Right atrium auricular region (tissue), 2 donors: ENCODE results near the gene WDR82. TPM values are rescaled to one million over a fixed set of nuclear protein-coding genes. Genes with fewer than 3 reads are reported as not detected.

Source experiments
- DNase-seq: peaks from one replicate; pipeline ENCODE4 v3.0.0-alpha.2; 2019; ENCODE audit warnings: low spot score
- H3K27ac ChIP-seq, 2 donors: fragments of 200-600 bp; sonication (generic); 1 replicate in 1 of 2; 2 replicates in 1 of 2; pipeline ENCODE4 v1.5.1; 2016 to 2019
- H3K27me3 ChIP-seq, 2 donors: fragments of 200-600 bp; sonication (generic); one replicate each; pipeline versions ENCODE4 v1.5.1 to v1.6.0; 2017 to 2019
- H3K36me3 ChIP-seq: fragments of 200-600 bp; sonication (generic); one replicate; pipeline ENCODE4 v1.5.1; 2016
- H3K4me1 ChIP-seq, 2 donors: fragments of 200-600 bp; sonication (generic); one replicate each; pipeline versions ENCODE4 v1.5.1 to v1.6.0; 2017 to 2019
- H3K4me3 ChIP-seq, 2 donors: fragments of 200-600 bp; sonication (generic); 1 replicate in 1 of 2; 2 replicates in 1 of 2; pipeline ENCODE4 v1.5.1; 2017 to 2019; ENCODE audit warnings: mild to moderate bottlenecking in 1 of 2, moderate library complexity in 1 of 2
- H3K9me3 ChIP-seq, 2 donors: fragments of 200-600 bp; sonication (generic); one replicate each; pipeline ENCODE4 v1.5.1; 2019
- total RNA-seq, 2 donors: library from RNA; depleted of rRNA; stranded (reverse); fragments of >200 nt; gene quantifications; one replicate each; pipeline ENCODE4 v1.1.0, GENCODE V29; 2016
- TF ChIP-seq, protein P1 (sequence below), 2 donors: fragments of 200-600 bp; sonication (generic); IDR thresholded peaks; one replicate each; pipeline ENCODE4 v1.5.1; 2019; ENCODE audit warnings: antibody characterized with exemption in 2 of 2

The WDR82 gene
- total RNA-seq, 2 donors from 2014 or later, result 43.2 to 43.8 TPM

DNA sequence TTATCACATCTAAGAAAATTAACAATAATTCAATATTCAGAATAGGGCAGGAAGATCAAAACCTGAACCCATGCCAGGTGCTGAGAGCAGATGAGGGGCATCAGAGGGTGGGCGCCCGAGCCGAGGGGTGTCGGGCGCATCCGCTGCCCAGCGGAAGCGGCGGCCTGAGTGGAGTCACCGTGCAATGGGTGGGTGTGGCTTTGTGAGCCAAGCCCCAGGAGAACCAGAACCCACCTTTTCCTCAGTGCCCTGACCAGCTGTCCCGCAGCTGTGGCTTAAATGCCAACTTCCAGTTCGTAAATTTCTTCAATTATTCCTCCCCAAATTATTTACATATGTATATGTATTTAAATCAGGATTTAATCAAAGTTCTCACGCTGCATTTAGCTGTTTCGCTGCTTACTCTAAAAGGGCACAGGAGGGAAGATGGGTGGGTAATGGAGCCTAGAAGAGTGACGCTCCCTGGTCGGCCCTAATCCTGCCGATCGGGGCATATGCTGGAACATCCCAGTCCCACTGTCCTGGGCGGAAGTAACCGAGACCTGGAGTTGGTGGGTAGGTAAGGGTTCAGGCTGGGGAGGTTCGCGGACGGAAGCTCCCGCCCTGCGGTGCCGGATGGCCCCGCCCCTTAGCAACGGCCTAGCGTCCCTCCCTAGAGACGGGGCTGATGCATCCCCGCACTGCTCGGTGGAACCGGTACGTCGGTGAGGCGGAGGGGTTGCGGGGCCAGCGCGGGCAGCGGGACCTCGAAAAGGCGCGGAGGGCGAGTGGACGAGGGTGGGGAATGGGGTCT lies 39.0 kb upstream of the WDR82 start:
- H3K4me3 ChIP-seq, result peak overlapping the region; percentile 33 to 45
- no peak for DNase-seq

DNA sequence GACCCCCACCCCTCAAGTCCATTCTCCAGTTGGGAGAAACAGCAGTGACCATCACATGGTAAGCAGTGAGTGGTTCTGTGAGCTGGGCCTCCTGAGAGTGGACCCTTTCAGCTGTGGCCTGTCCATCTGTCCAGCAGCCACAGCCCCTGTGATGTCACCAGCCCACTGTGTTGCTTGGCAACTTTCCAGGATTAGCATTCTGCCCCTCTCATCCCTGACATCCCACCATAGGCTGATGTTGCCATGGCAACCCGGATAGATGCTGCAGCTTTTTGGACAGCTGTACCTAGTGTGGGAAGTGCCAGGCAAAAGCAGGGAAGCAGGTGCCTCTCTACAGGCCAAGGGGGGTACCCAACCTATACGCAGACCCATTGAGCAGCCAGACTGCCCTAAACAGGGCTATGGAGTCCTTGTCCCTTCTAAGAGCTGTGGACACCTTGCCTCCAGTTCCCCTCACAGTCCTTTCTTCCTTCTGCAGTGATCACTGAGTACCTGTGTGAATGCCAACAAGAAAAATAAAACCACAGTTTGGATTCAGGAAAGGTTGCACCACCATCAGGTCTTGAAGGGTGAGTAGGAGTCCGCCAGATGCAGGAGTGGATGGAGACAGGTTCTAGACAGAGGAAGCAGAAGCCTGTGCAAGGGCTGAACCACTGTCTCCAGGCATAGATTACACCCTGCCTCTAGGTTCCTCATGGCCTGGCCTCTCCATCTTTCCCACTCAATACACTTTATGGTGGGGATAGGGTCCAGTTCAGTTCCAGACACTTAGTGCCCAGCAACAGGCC lies 37.7 kb upstream of the WDR82 start, which contains the start of gene DNAH1:
Gene DNAH1 (plus strand): TSS at position 343 of the 788 bp plus-strand sequence. CDS start 6,124 bp downstream, outside the sequence.
- H3K27ac ChIP-seq, result no peak within 1 kb of the TSS
- TF ChIP-seq, protein P1, sequence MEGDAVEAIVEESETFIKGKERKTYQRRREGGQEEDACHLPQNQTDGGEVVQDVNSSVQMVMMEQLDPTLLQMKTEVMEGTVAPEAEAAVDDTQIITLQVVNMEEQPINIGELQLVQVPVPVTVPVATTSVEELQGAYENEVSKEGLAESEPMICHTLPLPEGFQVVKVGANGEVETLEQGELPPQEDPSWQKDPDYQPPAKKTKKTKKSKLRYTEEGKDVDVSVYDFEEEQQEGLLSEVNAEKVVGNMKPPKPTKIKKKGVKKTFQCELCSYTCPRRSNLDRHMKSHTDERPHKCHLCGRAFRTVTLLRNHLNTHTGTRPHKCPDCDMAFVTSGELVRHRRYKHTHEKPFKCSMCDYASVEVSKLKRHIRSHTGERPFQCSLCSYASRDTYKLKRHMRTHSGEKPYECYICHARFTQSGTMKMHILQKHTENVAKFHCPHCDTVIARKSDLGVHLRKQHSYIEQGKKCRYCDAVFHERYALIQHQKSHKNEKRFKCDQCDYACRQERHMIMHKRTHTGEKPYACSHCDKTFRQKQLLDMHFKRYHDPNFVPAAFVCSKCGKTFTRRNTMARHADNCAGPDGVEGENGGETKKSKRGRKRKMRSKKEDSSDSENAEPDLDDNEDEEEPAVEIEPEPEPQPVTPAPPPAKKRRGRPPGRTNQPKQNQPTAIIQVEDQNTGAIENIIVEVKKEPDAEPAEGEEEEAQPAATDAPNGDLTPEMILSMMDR (IDR thresholded peaks at IDR 0.05), result no peak
- no peak for DNase-seq
- peak within 1 kb of the TSS in 1 of 2 donors; percentile 45 for H3K4me3 ChIP-seq
- no peaks in the 10 kb centered on the region for H3K9me3 ChIP-seq
- peaks cover 0 to 26% of the 10 kb centered on the region in 2 donors for H3K4me1 ChIP-seq
- H3K27me3 ChIP-seq, result no peaks in the 10 kb centered on the region
- no peaks in the 10 kb centered on the region for H3K36me3 ChIP-seq

More for the DNA sequence above, 39.0 kb upstream of the WDR82 start:
- H3K27me3 ChIP-seq, result no peaks in the 10 kb centered on the region
- no peaks in the 10 kb centered on the region for H3K9me3 ChIP-seq
- peaks cover 0 to 26% of the 10 kb centered on the region in 2 donors for H3K4me1 ChIP-seq
- TF ChIP-seq, protein P1 (IDR thresholded peaks at IDR 0.05), result no peak
- H3K36me3 ChIP-seq, result no peaks in the 10 kb centered on the region
- H3K27ac ChIP-seq, result no peak overlapping the region

GRCh38 chr3:52315006-52315405 lies 36.6 kb upstream of the WDR82 start:
- no peak overlapping the region for H3K27ac ChIP-seq
- no peak overlapping the region for H3K4me3 ChIP-seq
- TF ChIP-seq, protein P1 (IDR thresholded peaks at IDR 0.05), result no peak
- no peaks in the 10 kb centered on the region for H3K9me3 ChIP-seq
- no peak for DNase-seq
- peaks cover 0 to 26% of the 10 kb centered on the region in 2 donors for H3K4me1 ChIP-seq
- no peaks in the 10 kb centered on the region for H3K27me3 ChIP-seq
- H3K36me3 ChIP-seq, result no peaks in the 10 kb centered on the region

GRCh38 chr3:52314489-52314888 lies 36.0 kb upstream of the WDR82 start:
- DNase-seq, result no peak
- H3K27ac ChIP-seq, result peak overlapping the region in 1 of 2 donors; percentile 35
- TF ChIP-seq, protein P1 (IDR thresholded peaks at IDR 0.05), result no peak
- no peaks in the 10 kb centered on the region for H3K27me3 ChIP-seq
- H3K4me1 ChIP-seq, result peaks cover 0 to 26% of the 10 kb centered on the region in 2 donors
- no peaks in the 10 kb centered on the region for H3K9me3 ChIP-seq
- H3K4me3 ChIP-seq, result no peak overlapping the region
- H3K36me3 ChIP-seq, result no peaks in the 10 kb centered on the region

GRCh38 chr3:52313774-52314188 lies 35.3 kb upstream of the WDR82 start:
- peaks cover 0 to 26% of the 10 kb centered on the region in 2 donors for H3K4me1 ChIP-seq
- no peaks in the 10 kb centered on the region for H3K9me3 ChIP-seq
- H3K4me3 ChIP-seq, result no peak overlapping the region
- no peaks in the 10 kb centered on the region for H3K36me3 ChIP-seq
- no peaks in the 10 kb centered on the region for H3K27me3 ChIP-seq
- DNase-seq, result peak; percentile 69
- TF ChIP-seq, protein P1 (IDR thresholded peaks at IDR 0.05), result no peak
- H3K27ac ChIP-seq, result peak overlapping the region; percentile 29 to 35
